ENCODE data around the gene TMBIM1.

TMBIM1 gene

GRCh38 chr2:218272531-218273212 is 19.6 kb downstream of the TMBIM1 start:
- peak in 3 of 4 experiments; percentile 50 to 61 (median 57) for DNase-seq (ENCODE audit: low read depth in 4 of 4, low spot score in 1 of 4)

GRCh38 chr2:218271865-218272530 is 20.3 kb downstream of the TMBIM1 start:
- DNase-seq (ENCODE audit: low read depth in 4 of 4, low spot score in 1 of 4): no peak

DNA sequence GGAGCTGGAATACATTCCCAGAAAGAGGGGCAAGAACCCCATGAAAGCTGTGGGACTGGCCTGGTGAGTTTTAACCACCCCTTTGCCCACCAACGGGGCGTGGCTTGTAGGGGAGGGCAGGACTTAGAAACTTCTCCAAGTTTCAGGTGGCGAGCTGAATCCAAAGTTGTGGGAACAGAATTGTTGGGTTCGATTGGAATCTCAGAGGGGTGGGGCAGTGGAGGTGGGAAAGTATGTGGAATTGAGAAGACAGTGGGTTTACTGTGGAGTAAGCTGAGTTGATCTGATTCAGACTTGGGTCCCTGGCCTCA is 20.9 kb downstream of the TMBIM1 start:
- no peak for DNase-seq (ENCODE audit: low read depth in 4 of 4, low spot score in 1 of 4)

- no peak for DNase-seq (ENCODE audit: low read depth in 4 of 4, low spot score in 1 of 4)
Measured at GRCh38 chr2:218270721-218271486, 21.4 kb downstream of the TMBIM1 start.

DNA sequence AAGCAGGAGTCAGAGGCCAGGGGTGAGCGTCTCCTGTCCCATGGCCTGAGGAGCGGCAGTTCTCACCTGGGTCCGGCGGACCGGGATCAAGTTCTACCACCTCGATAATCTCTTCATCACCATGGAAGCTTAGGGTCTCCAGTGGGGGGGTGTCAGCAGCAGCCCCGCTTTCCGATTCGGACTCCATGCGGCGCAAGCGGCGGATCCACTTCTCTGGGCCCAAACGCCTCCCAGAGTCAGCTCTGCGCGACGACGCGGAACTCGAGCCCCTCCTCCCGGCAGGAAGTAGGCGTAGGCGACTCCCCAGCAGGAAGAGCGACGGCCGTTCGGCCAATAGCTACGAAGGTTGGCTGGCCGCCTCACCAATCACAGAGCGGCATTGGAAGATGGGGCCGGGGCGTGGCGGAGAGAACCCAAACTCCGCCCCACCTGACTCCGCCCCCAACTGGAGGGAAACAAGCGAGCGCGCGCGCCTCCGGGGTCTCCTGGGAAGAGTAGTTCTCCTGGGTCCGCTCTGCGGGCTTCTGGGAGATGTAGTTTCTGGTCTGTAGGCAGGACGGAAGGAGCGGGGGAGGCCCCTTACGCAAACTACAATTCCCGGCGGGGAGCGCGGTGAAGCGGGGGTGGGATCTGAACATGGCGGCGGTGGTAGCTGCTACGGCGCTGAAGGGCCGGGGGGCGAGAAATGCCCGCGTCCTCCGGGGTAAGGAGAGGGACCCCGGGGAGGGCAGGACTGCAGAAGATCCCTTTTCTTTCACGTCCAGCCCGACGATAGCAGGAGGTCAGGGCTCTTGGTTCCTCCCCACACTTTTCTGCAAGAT is 22.2 kb downstream of the TMBIM1 start, which contains the start of the genes AAMP and PNKD:
Gene AAMP (minus strand): TSS at position 238 of the 821 bp plus-strand sequence. CDS start 51 bp downstream, at position 187.
Gene PNKD (plus strand): TSS at position 620 of the 821 bp plus-strand sequence. CDS start 17 bp downstream, at position 637.
- peak; percentile 99 to 100 (median 100) for DNase-seq (ENCODE audit: low read depth in 4 of 4, low spot score in 1 of 4)

DNA sequence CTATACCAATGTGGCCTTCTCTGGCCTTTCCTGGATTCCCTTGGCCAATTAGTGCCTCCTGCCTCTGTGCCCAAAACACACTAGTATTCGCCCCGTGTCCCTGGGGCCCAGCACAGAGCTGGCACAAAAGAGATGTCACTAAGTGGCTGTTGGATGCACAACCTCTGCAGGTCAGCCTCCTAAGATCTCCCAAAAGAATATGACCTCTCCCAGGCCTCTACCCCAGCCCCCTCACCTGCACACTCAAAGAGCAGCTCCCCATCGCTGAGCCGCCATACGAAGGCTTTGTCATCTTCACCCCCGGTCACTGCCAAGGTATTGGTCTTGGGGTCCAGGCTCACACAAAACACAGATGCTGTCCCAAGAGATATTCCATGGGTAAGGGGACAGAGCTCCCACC is 25.0 kb downstream of the TMBIM1 start:
- DNase-seq (ENCODE audit: low read depth in 4 of 4, low spot score in 1 of 4): no peak

DNA sequence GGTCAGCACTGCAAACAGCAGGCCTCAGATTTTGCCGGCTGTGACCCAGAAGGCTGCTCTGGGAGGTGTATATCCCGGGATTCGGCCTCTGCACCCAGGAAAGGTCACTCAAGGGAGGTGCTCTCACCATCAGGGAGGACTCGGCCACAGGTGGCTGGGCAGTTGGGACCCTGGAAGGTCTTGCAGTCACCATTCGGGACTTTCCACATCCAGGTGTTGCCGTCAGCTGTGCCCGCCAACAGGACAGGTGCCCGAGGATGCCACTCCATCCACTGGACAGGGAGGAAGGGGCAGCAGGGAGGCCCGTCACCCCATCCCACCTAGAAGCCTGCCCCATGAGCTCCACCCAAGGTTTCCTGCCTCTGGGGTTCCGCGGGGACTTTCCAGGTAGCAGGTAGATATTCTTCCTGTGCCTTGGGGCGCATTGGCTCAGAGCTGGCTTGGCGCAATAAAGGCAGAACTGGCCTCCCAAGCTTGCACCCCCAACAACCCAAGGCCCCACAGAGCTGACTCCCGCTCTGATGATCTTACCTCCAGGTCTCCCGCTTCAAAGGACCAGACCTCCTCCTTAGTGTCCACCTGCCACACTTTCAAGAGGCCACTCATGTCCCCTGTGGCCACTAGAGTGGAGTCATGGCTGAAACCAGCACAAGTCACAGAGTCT is 25.9 kb downstream of the TMBIM1 start:
- DNase-seq (ENCODE audit: low read depth in 4 of 4, low spot score in 1 of 4): no peak

DNA sequence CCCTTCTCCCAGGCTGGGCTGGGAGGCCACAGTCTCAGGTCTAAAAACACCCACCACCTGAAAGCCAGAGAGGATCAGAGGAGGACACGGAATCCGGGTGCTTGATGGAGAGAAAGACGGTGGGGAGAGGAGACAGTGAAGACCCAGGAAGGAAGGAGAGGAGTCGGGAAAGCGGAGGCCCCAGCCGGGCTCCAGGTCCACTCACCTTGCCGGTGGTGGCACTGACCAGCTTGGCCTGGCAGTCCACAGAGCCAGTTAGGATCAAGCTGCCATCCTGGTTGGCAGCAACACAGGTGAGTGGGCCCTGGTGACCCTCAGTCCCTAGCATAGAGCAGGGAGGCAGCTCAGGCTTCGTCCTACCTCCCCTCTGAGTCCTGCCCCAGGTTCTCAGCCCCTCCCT is 26.7 kb downstream of the TMBIM1 start:
- no peak for DNase-seq (ENCODE audit: low read depth in 4 of 4, low spot score in 1 of 4)

DNA sequence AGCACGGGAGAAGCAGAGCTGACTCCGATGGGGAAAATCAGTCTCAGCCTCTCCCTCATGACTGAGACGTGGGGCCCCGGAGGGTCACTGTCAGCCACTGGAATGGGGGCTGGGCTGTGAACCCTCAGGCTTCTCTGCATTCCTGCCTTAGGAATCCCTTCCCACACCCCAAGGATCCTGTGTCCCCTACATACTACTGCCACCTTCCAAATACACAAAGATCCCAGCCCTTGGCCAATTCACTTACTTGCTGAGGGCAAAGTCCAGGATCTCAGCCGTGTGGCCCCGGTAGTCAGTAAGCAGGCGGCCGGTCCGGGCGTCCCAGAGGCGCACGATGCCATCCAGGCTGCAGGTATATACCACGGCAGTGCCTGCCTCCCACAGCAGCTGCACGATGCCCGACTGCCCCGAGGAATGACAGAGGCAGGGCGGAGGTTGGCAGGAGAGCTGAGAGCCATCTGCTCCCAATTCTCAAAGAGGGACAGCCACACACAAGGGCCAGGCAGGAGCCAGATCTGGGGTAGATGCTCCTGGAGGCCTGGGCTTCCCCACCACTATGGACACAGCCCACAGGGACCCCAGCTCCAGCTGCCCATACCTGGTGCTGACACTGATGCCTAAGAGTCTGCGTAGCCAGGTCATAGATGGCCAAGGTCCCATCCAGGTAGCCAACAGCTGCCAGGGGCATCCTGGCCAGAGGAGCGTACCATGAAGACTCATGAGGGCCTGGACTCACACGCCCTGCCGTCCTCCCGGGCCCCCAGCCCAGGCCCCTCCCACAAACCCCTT is 27.3 kb downstream of the TMBIM1 start:
- no peak for DNase-seq (ENCODE audit: low read depth in 4 of 4, low spot score in 1 of 4)

- no peak for DNase-seq (ENCODE audit: low read depth in 4 of 4, low spot score in 1 of 4)
Measured at GRCh38 chr2:218263817-218264641, 28.3 kb downstream of the TMBIM1 start.

- DNase-seq (ENCODE audit: low read depth in 4 of 4, low spot score in 1 of 4): no peak
Measured at GRCh38 chr2:218262631-218263586, 29.4 kb downstream of the TMBIM1 start.

DNA sequence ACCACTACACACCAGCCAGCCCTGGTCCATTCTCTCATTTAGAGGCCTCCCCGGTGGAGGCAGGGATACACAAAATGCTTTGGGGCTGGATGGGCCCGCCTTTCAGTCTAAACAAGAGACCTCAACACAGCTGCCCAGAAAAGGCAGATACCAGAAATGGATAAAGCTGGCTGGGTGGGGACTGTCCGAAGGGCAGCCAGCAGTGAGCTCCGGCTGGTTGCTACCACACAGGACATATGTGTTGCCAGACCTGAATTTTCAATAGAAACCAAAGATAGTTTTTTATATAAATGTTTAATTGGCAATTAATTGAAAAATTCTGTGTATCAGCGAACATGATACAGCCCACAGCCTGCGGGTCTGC is 30.1 kb downstream of the TMBIM1 start:
- no peak for DNase-seq (ENCODE audit: low read depth in 4 of 4, low spot score in 1 of 4)

- DNase-seq (ENCODE audit: low read depth in 4 of 4, low spot score in 1 of 4): no peak
Measured at GRCh38 chr2:218261423-218262236, 30.7 kb downstream of the TMBIM1 start.

GRCh38 chr2:218260742-218261422 is 31.4 kb downstream of the TMBIM1 start, which contains the start of gene GPBAR1:
Gene GPBAR1, plus strand, starts transcription at chr2:218261015. Its CDS starts 1,710 bp downstream, at chr2:218262725.
- no peak for DNase-seq (ENCODE audit: low read depth in 4 of 4, low spot score in 1 of 4)

- DNase-seq (ENCODE audit: low read depth in 4 of 4, low spot score in 1 of 4): no peak
Measured at GRCh38 chr2:218260166-218260565, 32.1 kb downstream of the TMBIM1 start.
